IMR-90 (cell line): ENCODE results near the gene FRMPD4. TPM values are rescaled to one million over a fixed set of nuclear protein-coding genes. Genes with fewer than 3 reads are reported as not detected.

ENCODE experiments used
- ATAC-seq: fragments of 200-7000 bp; cut with Tn5 transposase; 2 replicates; pipeline ENCODE4 v1.9.1; 2020; ENCODE audit warnings: low read depth, mild to moderate bottlenecking, moderate library complexity
- BruUV-seq: library from RNA; stranded (reverse); fragments of 400-500 nt; replicated peaks from 2 replicates; lab custom pipeline; 2021; lab: Mats Ljungman, UMichigan
- CTCF ChIA-PET: fragments of 300-600 bp; formaldehyde crosslinking; extraction: SDS; loops from one replicate; lab custom pipeline; 2021; ENCODE audit warnings: antibody characterized with exemption; lab: Yijun Ruan, JAX
- POLR2A ChIA-PET: fragments of 300-600 bp; sonication (Branson Sonifier 250); formaldehyde crosslinking; loops from one replicate; lab custom pipeline; 2022; ENCODE audit warnings: antibody characterized with exemption; ENCODE audit not compliant: unreplicated experiment; lab: Charles Lee
- DNase-seq: peaks from one replicate; pipeline ENCODE4 v3.0.0; 2013
- H2AFZ ChIP-seq: replicated peaks from 2 replicates; pipeline ENCODE3; 2013; ENCODE audit warnings: low read length, mild to moderate bottlenecking; ENCODE audit not compliant: poor library complexity
- H2AK5ac ChIP-seq: 2 replicates; pipeline ENCODE4 v1.6.1; 2013; ENCODE audit warnings: low read depth, low read length, inconsistent platforms
- H2AK9ac ChIP-seq: replicated peaks from 2 replicates; pipeline ENCODE3; 2013; ENCODE audit warnings: mild to moderate bottlenecking, low read depth, low read length, moderate library complexity; ENCODE audit not compliant: poor library complexity
- H2BK120ac ChIP-seq: 2 replicates; pipeline ENCODE4 v1.6.1; 2013; ENCODE audit warnings: low read depth, low read length, inconsistent platforms
- H2BK15ac ChIP-seq: 3 replicates; pipeline ENCODE4 v1.6.1; 2013; ENCODE audit warnings: low read depth, low read length, inconsistent platforms
- H2BK20ac ChIP-seq: 2 replicates; pipeline ENCODE4 v1.6.1; 2013; ENCODE audit warnings: low read depth, mild to moderate bottlenecking, inconsistent platforms, low read length, moderate library complexity
- H2BK5ac ChIP-seq: 2 replicates; pipeline ENCODE4 v1.6.1; 2013; ENCODE audit warnings: mild to moderate bottlenecking, low read depth, low read length, inconsistent platforms; ENCODE audit not compliant: poor library complexity, severe bottlenecking
- H3K14ac ChIP-seq: replicated peaks from 2 replicates; pipeline ENCODE4 v1.6.1; 2013; ENCODE audit warnings: low read depth, low read length, inconsistent platforms
- H3K18ac ChIP-seq: 2 replicates; pipeline ENCODE4 v1.6.1; 2013; ENCODE audit warnings: low read depth, low read length, control low read depth
- H3K23ac ChIP-seq: 2 replicates; pipeline ENCODE4 v1.6.1; 2013; ENCODE audit warnings: low read depth, low read length, inconsistent platforms
- H3K27ac ChIP-seq: 2 replicates; pipeline ENCODE4 v1.5.1; 2013; ENCODE audit warnings: mild to moderate bottlenecking, control low read depth, low read length; ENCODE audit not compliant: insufficient read depth
- H3K27me3 ChIP-seq: 2 replicates; pipeline ENCODE4 v1.6.1; 2013; ENCODE audit warnings: low read length; ENCODE audit not compliant: control insufficient read depth, insufficient read depth
- H3K36me3 ChIP-seq: 2 replicates; pipeline ENCODE4 v1.6.1; 2013; ENCODE audit warnings: low read length, mixed read lengths; ENCODE audit not compliant: control insufficient read depth, insufficient read depth
- H3K4ac ChIP-seq: 2 replicates; pipeline ENCODE4 v1.6.1; 2013; ENCODE audit warnings: low read depth, low read length, inconsistent platforms
- H3K4me1 ChIP-seq: 2 replicates; pipeline ENCODE4 v1.6.1; 2013; ENCODE audit warnings: low read length, mixed read lengths; ENCODE audit not compliant: control insufficient read depth, insufficient read depth
- H3K4me2 ChIP-seq: 2 replicates; pipeline ENCODE4 v1.6.1; 2013; ENCODE audit warnings: low read depth, mild to moderate bottlenecking, control low read depth, low read length, moderate library complexity
- H3K4me3 ChIP-seq: 2 replicates; pipeline ENCODE4 v1.5.1; 2013; ENCODE audit warnings: low read depth, mild to moderate bottlenecking, control low read depth, low read length, moderate library complexity; ENCODE audit not compliant: insufficient read depth
- H3K56ac ChIP-seq: 2 replicates; pipeline ENCODE4 v1.6.1; 2013; ENCODE audit warnings: low read length, inconsistent platforms; ENCODE audit not compliant: insufficient read depth; ENCODE audit errors: extremely low read depth
- H3K79me1 ChIP-seq, 2 experiments: 2 replicates each; pipeline ENCODE4 v1.6.1; 2013; ENCODE audit warnings: low read length in 2 of 2, inconsistent platforms in 1 of 2, low read depth in 1 of 2
- H3K9ac ChIP-seq: 2 replicates; pipeline ENCODE4 v1.6.1; 2013; ENCODE audit warnings: low read depth, low read length, control low read depth
- H3K9me1 ChIP-seq: 2 replicates; pipeline ENCODE4 v1.6.1; 2013; ENCODE audit warnings: low read length, inconsistent platforms; ENCODE audit not compliant: insufficient read depth
- H3K9me3 ChIP-seq: 2 replicates; pipeline ENCODE4 v1.6.1; 2013; ENCODE audit warnings: low read length; ENCODE audit not compliant: control insufficient read depth, insufficient read depth
- H4K20me1 ChIP-seq: 2 replicates; pipeline ENCODE4 v1.6.1; 2013; ENCODE audit warnings: low read length, inconsistent platforms; ENCODE audit not compliant: insufficient read depth
- H4K5ac ChIP-seq: 2 replicates; pipeline ENCODE4 v1.6.1; 2013; ENCODE audit warnings: mild to moderate bottlenecking, low read depth, low read length, control low read depth
- H4K8ac ChIP-seq, 2 experiments: 2 replicates each; pipeline ENCODE4 v1.6.1; 2013; ENCODE audit warnings: low read depth in 2 of 2, low read length in 2 of 2, control low read depth in 1 of 2, inconsistent platforms in 1 of 2
- H4K91ac ChIP-seq: 2 replicates; pipeline ENCODE4 v1.6.1; 2013; ENCODE audit warnings: low read depth, low read length, inconsistent platforms; ENCODE audit not compliant: insufficient read depth
- BHLHE40 ChIP-seq: fragments of 150-350 bp; IDR thresholded peaks from 2 replicates; pipeline ENCODE4 v1.6.1; 2016; ENCODE audit warnings: mild to moderate bottlenecking, low read depth, low read length
- CEBPB ChIP-seq: IDR thresholded peaks from 2 replicates; pipeline ENCODE4 v1.6.1; 2012; ENCODE audit warnings: low read depth, low read length, improper control_type of control experiment
- MAZ ChIP-seq: IDR thresholded peaks from 2 replicates; pipeline ENCODE4 v1.6.1; 2012; ENCODE audit warnings: low read depth, mild to moderate bottlenecking, low read length, improper control_type of control experiment, moderate library complexity, borderline replicate concordance
- NFE2L2 ChIP-seq: fragments of 150-350 bp; IDR thresholded peaks from 2 replicates; pipeline ENCODE4 v1.6.1; 2016; ENCODE audit warnings: low read depth, mild to moderate bottlenecking, low read length
- POLR2A ChIP-seq: IDR thresholded peaks from 2 replicates; pipeline ENCODE4 v1.6.1; 2012; ENCODE audit warnings: mild to moderate bottlenecking, low read depth, low read length
- RAD21 ChIP-seq: IDR thresholded peaks from 2 replicates; pipeline ENCODE4 v1.6.1; 2012; ENCODE audit warnings: low read length, improper control_type of control experiment
- RCOR1 ChIP-seq: IDR thresholded peaks from 2 replicates; pipeline ENCODE4 v1.6.1; 2012; ENCODE audit warnings: mild to moderate bottlenecking, low read length, improper control_type of control experiment; ENCODE audit not compliant: insufficient replicate concordance
- WGBS, 2 experiments: methylation state at CpG; one replicate each; pipeline versions ENCODE4 v1.1.5 to v1.1.7; 2013; ENCODE audit warnings: missing lambda C conversion rate in 2 of 2; ENCODE audit not compliant: insufficient read length in 1 of 2; ENCODE audit errors: extremely low coverage in 2 of 2; 5-methylcytosine and 5-hydroxymethylcytosine counted together
- dilution Hi-C: fragments of 300-500 bp; cut with HindIII; formaldehyde crosslinking; loops from one replicate; pipeline ENCODE4 v1.14.3; 2018; ENCODE audit warnings: low sequenced_read_pairs; ENCODE audit not compliant: unreplicated experiment
- in situ Hi-C: fragments of 300-500 bp; cut with MboI; formaldehyde crosslinking; loops from 3 replicates; pipeline ENCODE4 v1.14.3; 2019; ENCODE audit warnings: low sequenced_read_pairs, inconsistent platforms, mixed read lengths
- intact Hi-C: fragments of 100-400 bp; cut with micrococcal nuclease; formaldehyde crosslinking; loops from 2 replicates; pipeline ENCODE4 v1.10.0; 2022
- polyA plus RNA-seq, 3 experiments: library from polyadenylated mRNA; depleted of rRNA; stranded (reverse); fragments of >200 nt; gene quantifications; 2 replicates each; pipeline ENCODE4 v1.2.3, GENCODE V29; 2012; ENCODE audit warnings: low replicate concordance in 1 of 3
- total RNA-seq: library from RNA; depleted of rRNA; stranded (reverse); fragments of >200 nt; gene quantifications from 2 replicates; pipeline ENCODE4 v1.2.3, GENCODE V29; 2012

FRMPD4 gene
- total and polyA plus RNA-seq, 2 of the 4 experiments (the other 2 are of a cell fraction): 0.53 to 1.1 TPM

- Histone ChIP-seq H3K56ac (no peak overlapping the region), H3K14ac (no peak overlapping the region), H4K8ac (no peak overlapping the region), H3K27me3 (no peaks in the 10 kb centered on the region), H3K9me1 (no peaks in the 10 kb centered on the region), H3K4ac (no peak overlapping the region), H2AK5ac (no peak overlapping the region), H3K9ac (no peak overlapping the region), H4K91ac (no peak overlapping the region), H4K5ac (no peak overlapping the region), H3K18ac (no peak overlapping the region), H2BK20ac (no peak overlapping the region), H2BK15ac (no peak overlapping the region), H2BK120ac (no peak overlapping the region), H3K9me3 (no peaks in the 10 kb centered on the region), H3K27ac (no peak overlapping the region), H3K4me2 (no peak overlapping the region), H2BK5ac (no peak overlapping the region), H3K23ac (no peak overlapping the region), H3K36me3 (no peaks in the 10 kb centered on the region), H4K20me1 (no peaks in the 10 kb centered on the region), H3K4me1 (no peaks in the 10 kb centered on the region), H3K4me3 (no peak overlapping the region), H3K79me1 (no peaks in the 10 kb centered on the region), H2AK9ac (no peak overlapping the region), H2AFZ (no peak overlapping the region)
- intact Hi-C loops: no loop called here
- in situ Hi-C loops: no loop called here
- ATAC-seq (no peak), DNase-seq (no peak)
- BruUV-seq: no TSS peak
- TF ChIP-seq MAZ (no peak), CEBPB (no peak), RCOR1 (no peak), RAD21 (no peak), POLR2A (no peak), BHLHE40 (no peak), NFE2L2 (no peak)
- dilution Hi-C loops: no loop called here
- CTCF ChIA-PET: no interaction called here
- POLR2A ChIA-PET: no interaction called here
- WGBS, 2 experiments: no CpG with 5 or more reads among the region's 2 CpGs
Measured at GRCh38 chrX:12339921-12340320, 201.6 kb downstream of the FRMPD4 start.
